GM12874 (cell line): Measurements from ENCODE around the gene SLC16A7.

Source experiments
- CTCF ChIP-seq: IDR thresholded peaks from 2 replicates; pipeline ENCODE4 v1.5.1; 2011; ENCODE audit warnings: low read depth, mild to moderate bottlenecking, control low read depth, low read length, moderate library complexity; ENCODE audit not compliant: insufficient read depth

The SLC16A7 gene

GRCh38 chr12:59627582-59627981, 31.8 kb downstream of the SLC16A7 start:
- TF ChIP-seq CTCF, result no peak

GRCh38 chr12:59629890-59630289, 34.1 kb downstream of the SLC16A7 start:
- no peak for TF ChIP-seq CTCF

GRCh38 chr12:59632408-59632807, 36.6 kb downstream of the SLC16A7 start:
- no peak for TF ChIP-seq CTCF

- TF ChIP-seq CTCF, result no peak
Observed at GRCh38 chr12:59634254-59634653, 38.4 kb downstream of the SLC16A7 start.

GRCh38 chr12:59636945-59637691, 41.3 kb downstream of the SLC16A7 start:
- TF ChIP-seq CTCF, result no peak

GRCh38 chr12:59637692-59638070, 41.9 kb downstream of the SLC16A7 start:
- TF ChIP-seq CTCF, result no peak

GRCh38 chr12:59643550-59643949, 47.7 kb downstream of the SLC16A7 start:
- TF ChIP-seq CTCF, result no peak
